HG02642 (cell line): Measurements from ENCODE around the gene PRSS53.

ENCODE experiments used
- ATAC-seq: cut with Tn5 transposase; IDR thresholded peaks from one replicate; pipeline ENCODE4 v1.9.1; 2021; ENCODE audit warnings: mild to moderate bottlenecking; ENCODE audit not compliant: unreplicated experiment, poor library complexity

The PRSS53 gene

GRCh38 chr16:31080756-31081419 lies 7.9 kb downstream of the PRSS53 start:
- no peak for ATAC-seq

- ATAC-seq, result no peak
These were observed 8.6 kb downstream of the PRSS53 start for GRCh38 chr16:31080035-31080629.

GRCh38 chr16:31079342-31079944 lies 9.3 kb downstream of the PRSS53 start:
- ATAC-seq, result no peak

- no peak for ATAC-seq
These were observed 10.0 kb downstream of the PRSS53 start for GRCh38 chr16:31078597-31079341.

GRCh38 chr16:31077592-31078396 lies 10.9 kb downstream of the PRSS53 start:
- no peak for ATAC-seq

- ATAC-seq, result no peak
These were observed 11.7 kb downstream of the PRSS53 start for GRCh38 chr16:31077024-31077423.

- ATAC-seq, result no peak
These were observed 12.4 kb downstream of the PRSS53 start for GRCh38 chr16:31076319-31076718.

GRCh38 chr16:31074814-31075183 lies 13.9 kb downstream of the PRSS53 start:
- no peak for ATAC-seq

- peak; percentile 64 for ATAC-seq
These were observed 14.6 kb downstream of the PRSS53 start, which contains the start of the genes ZNF646 and ZNF668 for GRCh38 chr16:31073970-31074813. ZNF646 (plus strand) TSS chr16:31074422; CDS start chr16:31076325, 1,903 bp downstream. ZNF668 (minus strand) TSS chr16:31074240; CDS start chr16:31064459, 9,781 bp downstream.

GRCh38 chr16:31073142-31073969 lies 15.4 kb downstream of the PRSS53 start:
- ATAC-seq, result peak; percentile 59

- ATAC-seq, result peak; percentile 6
These were observed 16.1 kb downstream of the PRSS53 start for GRCh38 chr16:31072540-31073141.

- ATAC-seq, result no peak
These were observed 16.9 kb downstream of the PRSS53 start for GRCh38 chr16:31071861-31072260.

GRCh38 chr16:31067342-31067741 lies 21.4 kb downstream of the PRSS53 start:
- ATAC-seq, result no peak

- ATAC-seq, result no peak
These were observed 23.8 kb downstream of the PRSS53 start for GRCh38 chr16:31064882-31065461.

GRCh38 chr16:31063843-31064611 lies 24.7 kb downstream of the PRSS53 start:
- ATAC-seq, result no peak

- no peak for ATAC-seq
These were observed 25.3 kb downstream of the PRSS53 start for GRCh38 chr16:31063495-31063842.

- no peak for ATAC-seq
These were observed 26.8 kb downstream of the PRSS53 start for GRCh38 chr16:31061813-31062440.
